IMR-90 (cell line): ENCODE data around the gene DIPK1A. TPM values are rescaled to one million over a fixed set of nuclear protein-coding genes. Genes with fewer than 3 reads are reported as not detected.

Experiments used
- ATAC-seq: fragments of 200-7000 bp; cut with Tn5 transposase; 2 replicates; pipeline ENCODE4 v1.9.1; 2020; ENCODE audit warnings: low read depth, mild to moderate bottlenecking, moderate library complexity
- BruUV-seq: library from RNA; stranded (reverse); fragments of 400-500 nt; replicated peaks from 2 replicates; lab custom pipeline; 2021; lab: Mats Ljungman, UMichigan
- CTCF ChIA-PET: fragments of 300-600 bp; formaldehyde crosslinking; extraction: SDS; loops from one replicate; lab custom pipeline; 2021; ENCODE audit warnings: antibody characterized with exemption; lab: Yijun Ruan, JAX
- POLR2A ChIA-PET: fragments of 300-600 bp; sonication (Branson Sonifier 250); formaldehyde crosslinking; loops from one replicate; lab custom pipeline; 2022; ENCODE audit warnings: antibody characterized with exemption; ENCODE audit not compliant: unreplicated experiment; lab: Charles Lee
- DNase-seq: peaks from one replicate; pipeline ENCODE4 v3.0.0; 2013
- H2AFZ ChIP-seq: replicated peaks from 2 replicates; pipeline ENCODE3; 2013; ENCODE audit warnings: low read length, mild to moderate bottlenecking; ENCODE audit not compliant: poor library complexity
- H2AK5ac ChIP-seq: 2 replicates; pipeline ENCODE4 v1.6.1; 2013; ENCODE audit warnings: low read depth, low read length, inconsistent platforms
- H2AK9ac ChIP-seq: replicated peaks from 2 replicates; pipeline ENCODE3; 2013; ENCODE audit warnings: mild to moderate bottlenecking, low read depth, low read length, moderate library complexity; ENCODE audit not compliant: poor library complexity
- H2BK120ac ChIP-seq: 2 replicates; pipeline ENCODE4 v1.6.1; 2013; ENCODE audit warnings: low read depth, low read length, inconsistent platforms
- H2BK15ac ChIP-seq: 3 replicates; pipeline ENCODE4 v1.6.1; 2013; ENCODE audit warnings: low read depth, low read length, inconsistent platforms
- H2BK20ac ChIP-seq: 2 replicates; pipeline ENCODE4 v1.6.1; 2013; ENCODE audit warnings: low read depth, mild to moderate bottlenecking, inconsistent platforms, low read length, moderate library complexity
- H2BK5ac ChIP-seq: 2 replicates; pipeline ENCODE4 v1.6.1; 2013; ENCODE audit warnings: mild to moderate bottlenecking, low read depth, low read length, inconsistent platforms; ENCODE audit not compliant: poor library complexity, severe bottlenecking
- H3K14ac ChIP-seq: replicated peaks from 2 replicates; pipeline ENCODE4 v1.6.1; 2013; ENCODE audit warnings: low read depth, low read length, inconsistent platforms
- H3K18ac ChIP-seq: 2 replicates; pipeline ENCODE4 v1.6.1; 2013; ENCODE audit warnings: low read depth, low read length, control low read depth
- H3K23ac ChIP-seq: 2 replicates; pipeline ENCODE4 v1.6.1; 2013; ENCODE audit warnings: low read depth, low read length, inconsistent platforms
- H3K27ac ChIP-seq: 2 replicates; pipeline ENCODE4 v1.5.1; 2013; ENCODE audit warnings: mild to moderate bottlenecking, control low read depth, low read length; ENCODE audit not compliant: insufficient read depth
- H3K27me3 ChIP-seq: 2 replicates; pipeline ENCODE4 v1.6.1; 2013; ENCODE audit warnings: low read length; ENCODE audit not compliant: control insufficient read depth, insufficient read depth
- H3K36me3 ChIP-seq: 2 replicates; pipeline ENCODE4 v1.6.1; 2013; ENCODE audit warnings: low read length, mixed read lengths; ENCODE audit not compliant: control insufficient read depth, insufficient read depth
- H3K4ac ChIP-seq: 2 replicates; pipeline ENCODE4 v1.6.1; 2013; ENCODE audit warnings: low read depth, low read length, inconsistent platforms
- H3K4me1 ChIP-seq: 2 replicates; pipeline ENCODE4 v1.6.1; 2013; ENCODE audit warnings: low read length, mixed read lengths; ENCODE audit not compliant: control insufficient read depth, insufficient read depth
- H3K4me2 ChIP-seq: 2 replicates; pipeline ENCODE4 v1.6.1; 2013; ENCODE audit warnings: low read depth, mild to moderate bottlenecking, control low read depth, low read length, moderate library complexity
- H3K4me3 ChIP-seq: 2 replicates; pipeline ENCODE4 v1.5.1; 2013; ENCODE audit warnings: low read depth, mild to moderate bottlenecking, control low read depth, low read length, moderate library complexity; ENCODE audit not compliant: insufficient read depth
- H3K56ac ChIP-seq: 2 replicates; pipeline ENCODE4 v1.6.1; 2013; ENCODE audit warnings: low read length, inconsistent platforms; ENCODE audit not compliant: insufficient read depth; ENCODE audit errors: extremely low read depth
- H3K79me1 ChIP-seq, 2 experiments: 2 replicates each; pipeline ENCODE4 v1.6.1; 2013; ENCODE audit warnings: low read length in 2 of 2, inconsistent platforms in 1 of 2, low read depth in 1 of 2
- H3K9ac ChIP-seq: 2 replicates; pipeline ENCODE4 v1.6.1; 2013; ENCODE audit warnings: low read depth, low read length, control low read depth
- H3K9me1 ChIP-seq: 2 replicates; pipeline ENCODE4 v1.6.1; 2013; ENCODE audit warnings: low read length, inconsistent platforms; ENCODE audit not compliant: insufficient read depth
- H3K9me3 ChIP-seq: 2 replicates; pipeline ENCODE4 v1.6.1; 2013; ENCODE audit warnings: low read length; ENCODE audit not compliant: control insufficient read depth, insufficient read depth
- H4K20me1 ChIP-seq: 2 replicates; pipeline ENCODE4 v1.6.1; 2013; ENCODE audit warnings: low read length, inconsistent platforms; ENCODE audit not compliant: insufficient read depth
- H4K5ac ChIP-seq: 2 replicates; pipeline ENCODE4 v1.6.1; 2013; ENCODE audit warnings: mild to moderate bottlenecking, low read depth, low read length, control low read depth
- H4K8ac ChIP-seq, 2 experiments: 2 replicates each; pipeline ENCODE4 v1.6.1; 2013; ENCODE audit warnings: low read depth in 2 of 2, low read length in 2 of 2, control low read depth in 1 of 2, inconsistent platforms in 1 of 2
- H4K91ac ChIP-seq: 2 replicates; pipeline ENCODE4 v1.6.1; 2013; ENCODE audit warnings: low read depth, low read length, inconsistent platforms; ENCODE audit not compliant: insufficient read depth
- BHLHE40 ChIP-seq: fragments of 150-350 bp; IDR thresholded peaks from 2 replicates; pipeline ENCODE4 v1.6.1; 2016; ENCODE audit warnings: mild to moderate bottlenecking, low read depth, low read length
- CEBPB ChIP-seq: IDR thresholded peaks from 2 replicates; pipeline ENCODE4 v1.6.1; 2012; ENCODE audit warnings: low read depth, low read length, improper control_type of control experiment
- CTCF ChIP-seq: conservative IDR thresholded peaks from 2 replicates; pipeline ENCODE4 v1.5.1; 2012; ENCODE audit warnings: mild to moderate bottlenecking, low read depth, low read length, improper control_type of control experiment
- ELK1 ChIP-seq: fragments of 150-350 bp; IDR thresholded peaks from 2 replicates; pipeline ENCODE4 v1.6.1; 2016; ENCODE audit warnings: low read depth, mild to moderate bottlenecking, low read length, moderate library complexity, borderline replicate concordance
- MAFK ChIP-seq: IDR thresholded peaks from 2 replicates; pipeline ENCODE4 v1.6.1; 2012; ENCODE audit warnings: low read depth, low read length, improper control_type of control experiment
- MAZ ChIP-seq: IDR thresholded peaks from 2 replicates; pipeline ENCODE4 v1.6.1; 2012; ENCODE audit warnings: low read depth, mild to moderate bottlenecking, low read length, improper control_type of control experiment, moderate library complexity, borderline replicate concordance
- MXI1 ChIP-seq: IDR thresholded peaks from 2 replicates; pipeline ENCODE4 v1.6.1; 2012; ENCODE audit warnings: low read depth, mild to moderate bottlenecking, low read length, moderate library complexity, borderline replicate concordance
- NFE2L2 ChIP-seq: fragments of 150-350 bp; IDR thresholded peaks from 2 replicates; pipeline ENCODE4 v1.6.1; 2016; ENCODE audit warnings: low read depth, mild to moderate bottlenecking, low read length
- POLR2A ChIP-seq: IDR thresholded peaks from 2 replicates; pipeline ENCODE4 v1.6.1; 2012; ENCODE audit warnings: mild to moderate bottlenecking, low read depth, low read length
- RAD21 ChIP-seq: IDR thresholded peaks from 2 replicates; pipeline ENCODE4 v1.6.1; 2012; ENCODE audit warnings: low read length, improper control_type of control experiment
- RCOR1 ChIP-seq: IDR thresholded peaks from 2 replicates; pipeline ENCODE4 v1.6.1; 2012; ENCODE audit warnings: mild to moderate bottlenecking, low read length, improper control_type of control experiment; ENCODE audit not compliant: insufficient replicate concordance
- RFX5 ChIP-seq: IDR thresholded peaks from 2 replicates; pipeline ENCODE4 v1.8.0; 2012; ENCODE audit warnings: low read depth, mild to moderate bottlenecking, low read length, moderate library complexity
- USF2 ChIP-seq: fragments of 150-350 bp; IDR thresholded peaks from 2 replicates; pipeline ENCODE4 v1.6.1; 2017; ENCODE audit warnings: mild to moderate bottlenecking, antibody characterized with exemption, low read length, low read depth
- WGBS, 2 experiments: methylation state at CpG; one replicate each; pipeline versions ENCODE4 v1.1.5 to v1.1.7; 2013; ENCODE audit warnings: missing lambda C conversion rate in 2 of 2; ENCODE audit not compliant: insufficient read length in 1 of 2; ENCODE audit errors: extremely low coverage in 2 of 2; 5-methylcytosine and 5-hydroxymethylcytosine counted together
- dilution Hi-C: fragments of 300-500 bp; cut with HindIII; formaldehyde crosslinking; loops from one replicate; pipeline ENCODE4 v1.14.3; 2018; ENCODE audit warnings: low sequenced_read_pairs; ENCODE audit not compliant: unreplicated experiment
- in situ Hi-C: fragments of 300-500 bp; cut with MboI; formaldehyde crosslinking; loops from 3 replicates; pipeline ENCODE4 v1.14.3; 2019; ENCODE audit warnings: low sequenced_read_pairs, inconsistent platforms, mixed read lengths
- intact Hi-C: fragments of 100-400 bp; cut with micrococcal nuclease; formaldehyde crosslinking; loops from 2 replicates; pipeline ENCODE4 v1.10.0; 2022
- polyA plus RNA-seq, 3 experiments: library from polyadenylated mRNA; depleted of rRNA; stranded (reverse); fragments of >200 nt; gene quantifications; 2 replicates each; pipeline ENCODE4 v1.2.3, GENCODE V29; 2012; ENCODE audit warnings: low replicate concordance in 1 of 3
- total RNA-seq: library from RNA; depleted of rRNA; stranded (reverse); fragments of >200 nt; gene quantifications from 2 replicates; pipeline ENCODE4 v1.2.3, GENCODE V29; 2012

Gene DIPK1A
- total and polyA plus RNA-seq, 2 of the 4 experiments (the other 2 are of a cell fraction): 4.7 to 5.7 TPM

- no peak overlapping the region for H2BK120ac ChIP-seq
- H2BK15ac ChIP-seq: no peak overlapping the region
- no peak overlapping the region for H2AK5ac ChIP-seq
- dilution Hi-C loops (no loop called here), in situ Hi-C loops (no loop called here), intact Hi-C loops (no loop called here)
- H3K9me3 ChIP-seq: no peaks in the 10 kb centered on the region
- H3K4ac ChIP-seq: no peak overlapping the region
- H3K4me2 ChIP-seq: no peak overlapping the region
- no peak overlapping the region for H3K9ac ChIP-seq
- H3K36me3 ChIP-seq: no peaks in the 10 kb centered on the region
- no peak overlapping the region for H3K23ac ChIP-seq
- H2AK9ac ChIP-seq: no peak overlapping the region
- ChIA-PET CTCF (interaction anchor here (2.0 kb wide), 1 partner anchor 25 kb away, joined by 7 read pairs; no protein-coding TSS in a partner anchor), POLR2A (no interaction called here)
- 60% methylated on average over 1 of the region's 1 CpG; no CpG with 5 or more reads in 1 of the 2 experiments for WGBS, 2 experiments
- no peak overlapping the region for H4K5ac ChIP-seq
- H3K4me1 ChIP-seq: no peaks in the 10 kb centered on the region
- H3K27me3 ChIP-seq: no peaks in the 10 kb centered on the region
- no peak overlapping the region for H2BK20ac ChIP-seq
- no TSS peak for BruUV-seq
- TF ChIP-seq ELK1 (no peak), CTCF (no peak), MAFK (no peak), USF2 (no peak), MAZ (no peak), RAD21 (no peak), RFX5 (no peak), BHLHE40 (no peak), NFE2L2 (no peak), MXI1 (no peak), CEBPB (no peak), RCOR1 (no peak), POLR2A (no peak)
- H3K4me3 ChIP-seq: no peak overlapping the region
- 0 out of 2 replicates have a peak overlapping the region, but pooled peaks have one; percentile 21 for H3K14ac ChIP-seq
- DNase-seq (no peak), ATAC-seq (no peak)
- peaks cover 0 to 7% of the 10 kb centered on the region in 2 experiments; a peak in 2 of 4 replicates for H3K79me1 ChIP-seq
- no peak overlapping the region for H4K8ac ChIP-seq
- H3K56ac ChIP-seq: no peak overlapping the region
- H3K27ac ChIP-seq: no peak overlapping the region
- H3K18ac ChIP-seq: no peak overlapping the region
- no peak overlapping the region for H2BK5ac ChIP-seq
- no peak overlapping the region for H4K91ac ChIP-seq
- H4K20me1 ChIP-seq: 0 out of 2 replicates have a peak, but pooled peaks cover 3% of the 10 kb centered on the region
- no peak overlapping the region for H2AFZ ChIP-seq
- H3K9me1 ChIP-seq: peaks cover 4% of the 10 kb centered on the region; the same call in 1 of the 2 replicates
Observed at GRCh38 chr1:92882819-92883218, 78.4 kb downstream of the DIPK1A start.
